ENCODE measurements around the gene ACP5.

ACP5 gene

GRCh38 chr19:11577451-11578257 lies at the start of gene ACP5:
ACP5 (minus strand) TSS chr19:11577645; CDS start chr19:11577317, 328 bp downstream.
- TF ChIP-seq ZNF565 (CRISPR knock-in tag; conservative IDR thresholded peaks at IDR 0.05; ENCODE audit: low read depth) (no peak), CSRNP3 (CRISPR knock-in tag; IDR thresholded peaks at IDR 0.05) (no peak), ESRRG (CRISPR knock-in tag; IDR thresholded peaks at IDR 0.05) (no peak), ARNTL (CRISPR knock-in tag; IDR thresholded peaks at IDR 0.05; ENCODE audit: borderline replicate concordance, low read depth) (no peak), ZNF8 (CRISPR knock-in tag; IDR thresholded peaks at IDR 0.05) (no peak), TOX (CRISPR knock-in tag; IDR thresholded peaks at IDR 0.05; ENCODE audit: borderline replicate concordance) (no peak), ZC3H10 (CRISPR knock-in tag; IDR thresholded peaks at IDR 0.05) (no peak), BACH2 (CRISPR knock-in tag; IDR thresholded peaks at IDR 0.05; ENCODE audit: borderline replicate concordance) (no peak), POU6F1 (CRISPR knock-in tag; IDR thresholded peaks at IDR 0.05; ENCODE audit: borderline replicate concordance, low read depth) (no peak), OSR1 (CRISPR knock-in tag; IDR thresholded peaks at IDR 0.05) (no peak), ISL1 (CRISPR knock-in tag; IDR thresholded peaks at IDR 0.05) (no peak), PPARA (CRISPR knock-in tag; IDR thresholded peaks at IDR 0.05; ENCODE audit: borderline replicate concordance) (no peak), RARB (CRISPR knock-in tag; IDR thresholded peaks at IDR 0.05) (no peak), GLIS3 (CRISPR knock-in tag; IDR thresholded peaks at IDR 0.05) (no peak), ZNF70 (CRISPR knock-in tag; IDR thresholded peaks at IDR 0.05) (no peak)
- ATAC-seq: no peak

- TF ChIP-seq SNAI2 (CRISPR knock-in tag; IDR thresholded peaks at IDR 0.05) (no peak), ZC3H10 (CRISPR knock-in tag; IDR thresholded peaks at IDR 0.05) (no peak), ZFP30 (CRISPR knock-in tag; IDR thresholded peaks at IDR 0.05) (no peak), RARB (CRISPR knock-in tag; IDR thresholded peaks at IDR 0.05) (no peak), GLIS3 (CRISPR knock-in tag; IDR thresholded peaks at IDR 0.05) (no peak), POU6F1 (CRISPR knock-in tag; IDR thresholded peaks at IDR 0.05; ENCODE audit: borderline replicate concordance, low read depth) (no peak), ISL1 (CRISPR knock-in tag; IDR thresholded peaks at IDR 0.05) (no peak), ZFP3 (CRISPR knock-in tag; IDR thresholded peaks at IDR 0.05) (no peak), TCF4 (CRISPR knock-in tag; IDR thresholded peaks at IDR 0.05; ENCODE audit: borderline replicate concordance) (no peak), ZNF70 (CRISPR knock-in tag; IDR thresholded peaks at IDR 0.05) (no peak), ZNF565 (CRISPR knock-in tag; conservative IDR thresholded peaks at IDR 0.05; ENCODE audit: low read depth) (no peak), PPARA (CRISPR knock-in tag; IDR thresholded peaks at IDR 0.05; ENCODE audit: borderline replicate concordance) (no peak), ESRRG (CRISPR knock-in tag; IDR thresholded peaks at IDR 0.05) (no peak), CREB5 (CRISPR knock-in tag; IDR thresholded peaks at IDR 0.05; ENCODE audit: low read depth) (no peak), CSDC2 (CRISPR knock-in tag; IDR thresholded peaks at IDR 0.05) (no peak)
- TF ChIP-seq, protein P1, sequence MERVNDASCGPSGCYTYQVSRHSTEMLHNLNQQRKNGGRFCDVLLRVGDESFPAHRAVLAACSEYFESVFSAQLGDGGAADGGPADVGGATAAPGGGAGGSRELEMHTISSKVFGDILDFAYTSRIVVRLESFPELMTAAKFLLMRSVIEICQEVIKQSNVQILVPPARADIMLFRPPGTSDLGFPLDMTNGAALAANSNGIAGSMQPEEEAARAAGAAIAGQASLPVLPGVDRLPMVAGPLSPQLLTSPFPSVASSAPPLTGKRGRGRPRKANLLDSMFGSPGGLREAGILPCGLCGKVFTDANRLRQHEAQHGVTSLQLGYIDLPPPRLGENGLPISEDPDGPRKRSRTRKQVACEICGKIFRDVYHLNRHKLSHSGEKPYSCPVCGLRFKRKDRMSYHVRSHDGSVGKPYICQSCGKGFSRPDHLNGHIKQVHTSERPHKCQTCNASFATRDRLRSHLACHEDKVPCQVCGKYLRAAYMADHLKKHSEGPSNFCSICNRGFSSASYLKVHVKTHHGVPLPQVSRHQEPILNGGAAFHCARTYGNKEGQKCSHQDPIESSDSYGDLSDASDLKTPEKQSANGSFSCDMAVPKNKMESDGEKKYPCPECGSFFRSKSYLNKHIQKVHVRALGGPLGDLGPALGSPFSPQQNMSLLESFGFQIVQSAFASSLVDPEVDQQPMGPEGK (CRISPR knock-in tag; IDR thresholded peaks at IDR 0.05; ENCODE audit: borderline replicate concordance): no peak
- no peak for ATAC-seq
These were observed 48.8 kb upstream of the ACP5 start for GRCh38 chr19:11626252-11626651.

Data from SK-N-SH treated with all-trans-retinoic acid at 6 μM for 48 hours (cell line).